ENCODE results near the gene CALHM6.

DNA sequence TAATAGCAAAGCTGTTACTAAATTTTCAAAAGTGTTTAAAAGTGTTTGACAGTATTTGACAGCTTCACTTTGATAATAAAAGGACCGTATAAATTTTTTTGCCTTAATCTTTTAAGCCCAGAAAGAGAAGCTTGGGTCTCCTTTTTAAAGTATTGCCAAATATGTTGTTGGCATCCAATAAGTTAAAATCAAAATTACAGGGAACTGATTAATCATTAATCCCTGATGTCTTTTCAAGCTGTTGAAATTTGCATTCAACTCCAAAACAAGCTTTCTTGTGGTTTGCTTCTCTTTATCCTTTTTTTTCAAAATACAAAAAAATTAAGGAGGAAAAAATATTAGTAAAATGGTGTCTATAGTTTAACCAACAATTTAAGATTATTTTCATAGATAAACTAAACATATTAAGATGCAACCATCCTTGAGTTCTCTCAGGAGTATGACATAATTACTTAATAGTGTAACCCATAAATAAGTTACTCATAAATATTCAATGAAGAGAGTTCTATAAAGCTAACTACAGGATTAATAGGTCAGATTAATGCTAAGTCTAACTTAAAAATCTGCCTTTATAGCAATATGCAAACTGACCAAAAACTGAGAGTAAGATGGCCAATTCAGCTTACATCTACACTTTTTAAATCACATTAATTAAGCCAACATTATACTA lies 27.0 kb upstream of the CALHM6 start:
- TF ChIP-seq ZNF274 (IDR thresholded peaks at IDR 0.05; ENCODE audit: low read depth, low read length): no peak
- TF ChIP-seq YY1 (IDR thresholded peaks at IDR 0.05; ENCODE audit: insufficient read depth, insufficient read length): no peak
- no peak for TF ChIP-seq SUZ12 (IDR thresholded peaks at IDR 0.05; ENCODE audit: extremely low read depth, insufficient read depth, insufficient read length)
